PC-3 (cell line): Measurements from ENCODE around the gene TMUB2. TPM values are rescaled to one million over a fixed set of nuclear protein-coding genes. Genes with fewer than 3 reads are reported as not detected.

Experiments
- ATAC-seq: fragments of 200-7000 bp; cut with Tn5 transposase; 2 replicates; pipeline ENCODE4 v1.9.1; 2020; ENCODE audit warnings: mild to moderate bottlenecking, moderate library complexity
- BruUV-seq: library from RNA; stranded (reverse); fragments of 400-500 nt; replicated peaks from 2 replicates; lab custom pipeline; 2021; lab: Mats Ljungman, UMichigan
- CTCF ChIA-PET: fragments of 300-600 bp; sonication (Branson Sonifier 250); formaldehyde crosslinking; loops from one replicate; lab custom pipeline; 2022; ENCODE audit warnings: antibody characterized with exemption; lab: Charles Lee
- POLR2A ChIA-PET: fragments of 300-600 bp; sonication (Branson Sonifier 250); formaldehyde crosslinking; loops from one replicate; lab custom pipeline; 2022; ENCODE audit warnings: antibody characterized with exemption; ENCODE audit not compliant: unreplicated experiment; lab: Charles Lee
- DNase-seq: peaks from one replicate; pipeline ENCODE4 v3.0.0-alpha.2; 2015
- H2AFZ ChIP-seq: fragments of 300-600 bp; sonication (generic); 2 replicates; pipeline ENCODE4 v1.6.0; 2016; ENCODE audit warnings: antibody characterized with exemption, low read length
- H3F3A ChIP-seq: fragments of 300-600 bp; sonication (generic); one replicate; pipeline ENCODE4 v1.6.0; 2017; ENCODE audit warnings: antibody characterized with exemption, low read length, control low read depth, mild to moderate bottlenecking; ENCODE audit not compliant: unreplicated experiment
- H3K27ac ChIP-seq: fragments of 300-600 bp; sonication (generic); 2 replicates; pipeline ENCODE4 v1.5.1; 2016; ENCODE audit warnings: mild to moderate bottlenecking, low read length
- H3K27me3 ChIP-seq: fragments of 300-600 bp; sonication (generic); 2 replicates; pipeline ENCODE4 v1.6.1; 2016; ENCODE audit warnings: low read length, mixed read lengths
- H3K36me3 ChIP-seq: fragments of 300-600 bp; sonication (generic); 2 replicates; pipeline ENCODE4 v1.6.1; 2016; ENCODE audit warnings: low read depth, mixed run types, low read length, mixed read lengths
- H3K4me1 ChIP-seq: fragments of 300-600 bp; sonication (generic); 2 replicates; pipeline ENCODE4 v1.5.1; 2016; ENCODE audit warnings: low read length; ENCODE audit not compliant: insufficient read depth
- H3K4me2 ChIP-seq: fragments of 300-600 bp; sonication (generic); 2 replicates; pipeline ENCODE4 v1.6.0; 2016; ENCODE audit warnings: low read length
- H3K4me3 ChIP-seq: fragments of 300-600 bp; sonication (generic); 2 replicates; pipeline ENCODE4 v1.5.1; 2016; ENCODE audit warnings: mild to moderate bottlenecking, low read length, mixed read lengths
- H3K79me2 ChIP-seq: fragments of 300-600 bp; sonication (generic); 2 replicates; pipeline ENCODE4 v1.6.1; 2017; ENCODE audit warnings: low read length, mixed read lengths
- H3K9ac ChIP-seq: fragments of 300-600 bp; sonication (generic); 2 replicates; pipeline ENCODE4 v1.6.0; 2016; ENCODE audit warnings: mild to moderate bottlenecking, low read length
- H3K9me2 ChIP-seq: fragments of 300-600 bp; sonication (generic); replicated peaks from 2 replicates; pipeline ENCODE4 v1.6.1; 2016; ENCODE audit warnings: mixed run types, low read length, mixed read lengths
- H3K9me3 ChIP-seq: fragments of 300-600 bp; sonication (generic); 2 replicates; pipeline ENCODE4 v1.6.1; 2016; ENCODE audit warnings: low read length, mixed read lengths
- H4K20me1 ChIP-seq: fragments of 300-600 bp; sonication (generic); 2 replicates; pipeline ENCODE4 v1.6.1; 2016; ENCODE audit warnings: low read length, mixed read lengths
- EZH2 ChIP-seq: fragments of 300-600 bp; sonication (generic); IDR thresholded peaks from one replicate; pipeline ENCODE4 v1.6.1; 2017; ENCODE audit warnings: antibody characterized with exemption, mild to moderate bottlenecking, low read length; ENCODE audit not compliant: unreplicated experiment
- EZH2phosphoT487 ChIP-seq: fragments of 300-600 bp; sonication (generic); IDR thresholded peaks from 2 replicates; pipeline ENCODE4 v1.6.1; 2018; ENCODE audit warnings: mild to moderate bottlenecking, antibody characterized with exemption, low read length, borderline replicate concordance
- intact Hi-C: fragments of 100-400 bp; cut with micrococcal nuclease; formaldehyde crosslinking; loops from 2 replicates; pipeline ENCODE4 v1.9.0; 2023
- total RNA-seq: library from RNA; depleted of rRNA; stranded (reverse); fragments of >200 nt; gene quantifications from 2 replicates; pipeline ENCODE4 v1.2.3, GENCODE V29; 2014
- TF ChIP-seq, protein P1 (sequence below): fragments of 300-600 bp; sonication (generic); conservative IDR thresholded peaks from 2 replicates; pipeline ENCODE4 v1.5.1; 2017; ENCODE audit warnings: antibody characterized with exemption, low read depth, mild to moderate bottlenecking, low read length

The TMUB2 gene
- total RNA-seq, 1 experiment from 2014 or later: 43.4 TPM

GRCh38 chr17:44164476-44164875, 22.3 kb upstream of the TMUB2 start:
- Histone ChIP-seq H3F3A (no peaks in the 10 kb centered on the region), H3K27ac (no peak overlapping the region), H3K9ac (no peak overlapping the region), H3K4me2 (no peak overlapping the region), H3K9me2 (no peaks in the 10 kb centered on the region), H3K36me3 (peaks cover 16% of the 10 kb centered on the region; the same call in 1 of the 2 replicates), H3K27me3 (no peaks in the 10 kb centered on the region), H3K4me3 (no peak overlapping the region), H3K4me1 (peaks cover 4% of the 10 kb centered on the region), H2AFZ (no peak overlapping the region), H3K9me3 (no peaks in the 10 kb centered on the region), H3K79me2 (no peaks in the 10 kb centered on the region), H4K20me1 (no peaks in the 10 kb centered on the region)
- DNase-seq: peak; percentile 1
- TF ChIP-seq EZH2 (no peak), EZH2phosphoT487 (no peak)
- TF ChIP-seq, protein P1, sequence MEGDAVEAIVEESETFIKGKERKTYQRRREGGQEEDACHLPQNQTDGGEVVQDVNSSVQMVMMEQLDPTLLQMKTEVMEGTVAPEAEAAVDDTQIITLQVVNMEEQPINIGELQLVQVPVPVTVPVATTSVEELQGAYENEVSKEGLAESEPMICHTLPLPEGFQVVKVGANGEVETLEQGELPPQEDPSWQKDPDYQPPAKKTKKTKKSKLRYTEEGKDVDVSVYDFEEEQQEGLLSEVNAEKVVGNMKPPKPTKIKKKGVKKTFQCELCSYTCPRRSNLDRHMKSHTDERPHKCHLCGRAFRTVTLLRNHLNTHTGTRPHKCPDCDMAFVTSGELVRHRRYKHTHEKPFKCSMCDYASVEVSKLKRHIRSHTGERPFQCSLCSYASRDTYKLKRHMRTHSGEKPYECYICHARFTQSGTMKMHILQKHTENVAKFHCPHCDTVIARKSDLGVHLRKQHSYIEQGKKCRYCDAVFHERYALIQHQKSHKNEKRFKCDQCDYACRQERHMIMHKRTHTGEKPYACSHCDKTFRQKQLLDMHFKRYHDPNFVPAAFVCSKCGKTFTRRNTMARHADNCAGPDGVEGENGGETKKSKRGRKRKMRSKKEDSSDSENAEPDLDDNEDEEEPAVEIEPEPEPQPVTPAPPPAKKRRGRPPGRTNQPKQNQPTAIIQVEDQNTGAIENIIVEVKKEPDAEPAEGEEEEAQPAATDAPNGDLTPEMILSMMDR: no peak
- ChIA-PET POLR2A (no interaction called here), CTCF (no interaction called here)
- intact Hi-C loops: no loop called here
- no TSS peak for BruUV-seq
- ATAC-seq: no peak

DNA sequence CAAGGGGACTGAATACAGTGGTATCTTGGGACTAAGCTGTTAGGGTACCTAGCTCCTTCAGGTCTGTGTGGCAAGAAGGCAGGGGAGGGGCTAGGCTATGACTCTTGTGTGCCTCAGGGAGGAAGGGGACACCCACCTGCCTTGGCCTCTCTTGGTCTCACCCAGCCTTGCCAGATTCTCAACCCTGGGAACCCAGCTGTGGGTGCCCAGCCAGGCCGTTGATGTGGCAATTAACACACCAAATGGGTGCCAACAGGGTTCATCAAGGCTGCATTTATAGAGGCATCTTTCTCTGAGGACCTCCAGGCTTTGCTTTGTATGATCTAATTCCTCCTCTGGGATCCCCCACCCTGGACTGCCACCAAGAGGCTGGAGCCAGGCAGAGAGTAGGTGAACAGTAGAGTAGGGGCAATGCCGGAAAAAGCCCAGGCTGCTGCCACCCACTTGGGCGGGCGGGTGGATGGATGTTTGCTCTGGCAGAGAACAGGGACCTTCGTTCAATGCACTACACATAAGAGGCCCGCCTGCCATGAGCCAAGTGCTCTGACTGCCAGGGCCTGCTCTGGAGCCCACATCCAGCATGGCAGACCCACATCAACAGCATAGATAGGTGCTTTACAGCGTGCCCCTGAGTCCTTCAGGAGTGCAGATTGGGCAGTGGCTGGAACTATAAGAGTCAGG, 19.5 kb upstream of the TMUB2 start:
- Histone ChIP-seq H3K4me3 (no peak overlapping the region), H2AFZ (no peak overlapping the region), H3K27me3 (no peaks in the 10 kb centered on the region), H4K20me1 (no peaks in the 10 kb centered on the region), H3K79me2 (no peaks in the 10 kb centered on the region), H3K4me2 (no peak overlapping the region), H3K4me1 (peaks cover 9% of the 10 kb centered on the region), H3K36me3 (no peaks in the 10 kb centered on the region), H3K9ac (no peak overlapping the region), H3K9me2 (no peaks in the 10 kb centered on the region), H3F3A (no peaks in the 10 kb centered on the region), H3K27ac (no peak overlapping the region), H3K9me3 (no peaks in the 10 kb centered on the region)
- TF ChIP-seq EZH2phosphoT487 (no peak), EZH2 (no peak)
- TF ChIP-seq, protein P1: no peak
- BruUV-seq: no TSS peak
- intact Hi-C loops: no loop called here
- ATAC-seq: no peak
- DNase-seq: no peak
- ChIA-PET CTCF (interaction anchor here (0.6 to 1.8 kb wide), 7 partner anchors 9 to 161 kb away, joined by 4 to 42 read pairs (median 8); partner anchors contain the start of gene HDAC5), POLR2A (no interaction called here)

DNA sequence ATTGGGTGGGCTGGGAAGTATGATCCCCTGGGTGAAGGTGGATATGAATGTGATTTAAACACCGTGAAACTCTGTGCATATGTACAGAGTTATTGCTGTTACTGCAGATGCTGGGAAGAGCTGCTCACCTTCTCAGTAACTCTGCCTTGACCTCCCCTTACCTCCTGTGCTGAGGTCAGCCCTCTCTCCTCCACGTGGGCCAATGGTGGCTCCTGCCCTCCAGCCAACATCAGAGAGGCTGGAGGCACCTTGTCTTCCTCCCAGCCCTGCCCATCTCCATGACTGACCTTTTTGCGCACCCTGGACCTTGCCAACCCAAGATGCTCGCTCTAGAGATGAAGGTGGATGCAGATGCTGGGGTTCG, 16.7 kb upstream of the TMUB2 start:
- Histone ChIP-seq H4K20me1 (no peaks in the 10 kb centered on the region), H3K27me3 (no peaks in the 10 kb centered on the region), H3K9me2 (no peaks in the 10 kb centered on the region), H3K36me3 (no peaks in the 10 kb centered on the region), H3F3A (no peaks in the 10 kb centered on the region), H3K79me2 (no peaks in the 10 kb centered on the region), H3K4me2 (no peak overlapping the region), H3K27ac (no peak overlapping the region), H3K9ac (no peak overlapping the region), H3K4me3 (no peak overlapping the region), H2AFZ (no peak overlapping the region), H3K9me3 (no peaks in the 10 kb centered on the region), H3K4me1 (peaks cover 9% of the 10 kb centered on the region)
- POLR2A ChIA-PET: interaction anchor here (0.7 kb wide), 1 partner anchor 164 kb away, joined by 4 read pairs; no protein-coding TSS in a partner anchor
- CTCF ChIA-PET: no interaction called here
- ATAC-seq: no peak
- no peak for DNase-seq
- no peak for TF ChIP-seq EZH2
- TF ChIP-seq, protein P1: no peak
- no peak for TF ChIP-seq EZH2phosphoT487
- no TSS peak for BruUV-seq
- intact Hi-C loops: no loop called here
